ENCODE data around the gene BCL2.

- TF ChIP-seq POLR2AphosphoS5 (IDR thresholded peaks at IDR 0.05) (no peak), POLR2A (IDR thresholded peaks at IDR 0.05) (no peak), CTCF (IDR thresholded peaks at IDR 0.05) (no peak)
Measured at GRCh38 chr18:63207143-63207790, 112.3 kb downstream of the BCL2 start.

All from prostate gland (tissue), 2 donors.